ENCODE data around the gene NECAB2.

DNA sequence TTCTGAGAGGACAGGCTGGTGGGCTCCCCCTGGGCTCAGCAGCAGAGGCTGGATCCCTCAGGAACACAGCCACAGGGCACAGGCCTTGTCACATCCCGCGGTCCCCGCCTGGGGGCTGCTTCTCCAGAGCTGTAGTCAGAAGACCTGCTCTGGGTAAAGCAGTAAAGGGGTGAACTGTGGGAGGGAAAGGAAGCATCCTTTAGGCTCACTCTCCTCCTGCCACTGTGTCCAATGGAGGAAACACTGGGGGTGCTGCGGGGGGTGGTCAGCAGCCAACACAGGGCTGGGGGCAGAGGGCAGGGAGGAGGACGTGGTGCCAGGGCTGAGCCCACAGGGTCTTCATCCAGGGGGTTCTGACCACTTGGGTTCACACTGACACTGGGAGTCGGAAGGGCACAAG lies 79.6 kb downstream of the NECAB2 start:
- no peak for TF ChIP-seq POLR2A (IDR thresholded peaks at IDR 0.05)
- no peak for TF ChIP-seq POLR2AphosphoS5 (IDR thresholded peaks at IDR 0.05)
- no peak for TF ChIP-seq CTCF (IDR thresholded peaks at IDR 0.05)
- TF ChIP-seq EP300 (IDR thresholded peaks at IDR 0.05), result no peak

Measured in stomach (tissue), 4 donors.